ENCODE measurements around the gene TUBA3E.
A peak's percentile ranks its signal among the peaks of the same experiment; 100 is the strongest.
"Not testable (repeated sequence)": the region's sequence is repeated elsewhere in the genome, so short reads cannot be mapped to it uniquely, and the experiment has no call there.

Gene TUBA3E

DNA sequence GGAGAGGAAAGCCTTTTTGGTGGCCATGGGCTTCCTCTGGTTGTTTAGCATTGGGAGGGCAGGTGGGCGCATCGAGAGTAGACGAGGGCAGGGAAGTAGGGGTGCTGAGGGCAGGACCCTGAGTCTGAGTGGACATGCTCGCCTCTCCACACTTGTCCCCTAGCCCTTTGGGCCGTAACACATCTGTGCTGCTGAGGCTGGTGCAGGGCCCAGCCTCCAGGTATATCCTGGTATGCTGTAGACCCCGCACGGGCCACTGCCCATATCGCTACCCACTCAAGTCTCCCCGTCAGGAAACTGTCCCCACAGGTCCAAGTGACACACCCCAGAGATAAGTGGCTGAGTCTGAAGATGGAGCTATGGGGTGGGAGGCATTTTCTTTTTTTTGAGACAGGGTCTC lies 39.6 kb downstream of the TUBA3E start:
- peaks cover 5% of the 10 kb centered on the region; the same call in 1 of the 2 replicates for H3K36me3 ChIP-seq (ENCODE audit: insufficient read depth, low read length)
- H3K9me3 ChIP-seq (ENCODE audit: low read depth, low read length) = no peaks in the 10 kb centered on the region
- no peak overlapping the region for H3K27ac ChIP-seq
- TF ChIP-seq EZH2 (IDR thresholded peaks at IDR 0.05) (no peak), FOXP2 (optimal IDR thresholded peaks at IDR 0.05; ENCODE audit: control extremely low read depth, extremely low read length, insufficient read depth) (no peak), POLR2AphosphoS5 (IDR thresholded peaks at IDR 0.05; ENCODE audit: borderline replicate concordance, low read depth, low read length) (no peak)
- no peak overlapping the region for H3K9ac ChIP-seq (ENCODE audit: insufficient read length)
- H3K4me3 ChIP-seq = no peak overlapping the region
- no peak for DNase-seq (ENCODE audit: low read depth, low spot score)

DNA sequence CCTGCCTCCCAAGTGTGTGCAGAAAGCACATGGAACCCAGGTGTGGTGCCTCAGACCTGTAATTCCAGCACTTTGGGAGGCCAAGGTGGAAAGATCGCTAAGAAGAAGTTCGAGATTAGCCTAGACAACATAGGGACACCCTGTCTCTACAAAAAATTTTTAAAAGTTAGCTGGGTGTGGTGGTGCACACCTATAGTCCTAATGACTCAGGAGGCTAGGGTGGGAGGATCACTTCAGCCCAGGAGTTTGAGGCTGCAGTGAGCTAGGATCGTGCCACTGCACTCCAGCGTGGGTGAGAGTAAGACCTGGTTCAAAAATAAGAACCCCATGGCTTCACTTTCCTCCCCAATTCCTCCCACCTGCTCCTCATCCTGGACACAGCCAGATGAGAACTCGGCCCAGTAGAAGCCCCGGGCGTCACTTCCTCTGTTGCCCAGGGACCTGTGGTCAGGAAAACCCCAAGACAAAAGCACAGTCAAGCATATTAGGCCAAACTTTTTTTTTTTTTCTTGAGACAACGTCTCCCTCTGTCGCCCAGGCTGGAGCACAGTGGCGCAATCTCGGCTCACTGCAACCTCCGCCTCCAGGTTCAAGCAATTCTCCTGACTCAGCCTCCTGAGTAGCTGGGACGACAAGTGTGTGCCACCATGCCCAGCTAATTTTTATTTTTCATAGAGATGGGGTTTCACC lies 40.3 kb downstream of the TUBA3E start:
- H3K36me3 ChIP-seq (ENCODE audit: insufficient read depth, low read length); H3K9me3 ChIP-seq (ENCODE audit: low read depth, low read length); DNase-seq (ENCODE audit: low read depth, low spot score); H3K4me3 ChIP-seq; H3K9ac ChIP-seq (ENCODE audit: insufficient read length): not testable (repeated sequence)
- H3K27ac ChIP-seq = peak overlapping the region; percentile 31; the same call in 1 of the 2 replicates

DNA sequence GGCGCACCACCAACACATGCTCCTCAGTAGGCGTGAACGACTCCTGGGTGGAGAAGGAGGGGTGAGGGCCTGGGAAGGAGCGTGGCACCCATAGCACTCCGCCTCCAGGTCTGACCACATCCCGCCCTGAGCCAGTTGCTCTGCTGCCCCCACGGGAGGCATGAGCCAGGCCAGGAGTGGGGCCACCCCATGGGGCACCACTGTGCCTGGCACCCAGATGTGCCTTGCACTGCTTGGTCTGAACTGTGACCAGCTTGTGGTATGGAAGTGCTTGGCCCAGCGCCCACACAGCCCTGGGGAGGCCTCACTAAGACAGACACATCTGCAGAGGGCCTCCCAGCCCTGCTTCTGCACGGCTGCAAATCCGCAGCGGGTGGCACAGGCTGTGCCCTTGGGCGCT lies 40.9 kb downstream of the TUBA3E start:
- H3K36me3 ChIP-seq (ENCODE audit: insufficient read depth, low read length); H3K4me3 ChIP-seq; H3K9ac ChIP-seq (ENCODE audit: insufficient read length): not testable (repeated sequence)

DNA sequence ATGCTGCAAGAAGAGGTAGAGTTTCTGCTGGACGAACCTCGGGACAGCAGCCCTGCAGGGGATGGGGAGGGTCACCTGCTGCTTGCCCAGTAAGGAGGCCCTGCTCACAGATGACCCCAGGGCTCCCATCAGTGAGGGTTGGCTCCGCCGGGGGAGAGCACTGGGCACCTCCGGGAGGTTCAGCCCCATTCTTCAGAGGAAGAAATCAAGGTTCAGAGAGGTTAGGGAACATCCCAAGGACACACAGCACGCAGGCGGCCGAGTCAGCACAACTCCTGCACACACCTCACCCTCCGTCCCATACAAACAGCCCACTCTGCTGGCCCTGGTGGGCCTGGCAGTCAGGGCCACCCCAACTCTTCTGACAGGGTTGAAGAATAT lies 41.6 kb downstream of the TUBA3E start:
- H3K27ac ChIP-seq = no peak overlapping the region
- H3K9me3 ChIP-seq (ENCODE audit: low read depth, low read length) = no peaks in the 10 kb centered on the region
- no peak overlapping the region for H3K4me3 ChIP-seq
- H3K9ac ChIP-seq (ENCODE audit: insufficient read length) = no peak overlapping the region
- no peaks in the 10 kb centered on the region; the same call in 1 of the 2 replicates for H3K36me3 ChIP-seq (ENCODE audit: insufficient read depth, low read length)
- TF ChIP-seq FOXP2 (optimal IDR thresholded peaks at IDR 0.05; ENCODE audit: control extremely low read depth, extremely low read length, insufficient read depth) (no peak), EZH2 (IDR thresholded peaks at IDR 0.05) (no peak), POLR2AphosphoS5 (IDR thresholded peaks at IDR 0.05; ENCODE audit: borderline replicate concordance, low read depth, low read length) (no peak)
- no peak for DNase-seq (ENCODE audit: low read depth, low spot score)

More for the DNA sequence above, 40.9 kb downstream of the TUBA3E start:
- not testable (repeated sequence) for H3K9me3 ChIP-seq (ENCODE audit: low read depth, low read length); DNase-seq (ENCODE audit: low read depth, low spot score); H3K27ac ChIP-seq

DNA sequence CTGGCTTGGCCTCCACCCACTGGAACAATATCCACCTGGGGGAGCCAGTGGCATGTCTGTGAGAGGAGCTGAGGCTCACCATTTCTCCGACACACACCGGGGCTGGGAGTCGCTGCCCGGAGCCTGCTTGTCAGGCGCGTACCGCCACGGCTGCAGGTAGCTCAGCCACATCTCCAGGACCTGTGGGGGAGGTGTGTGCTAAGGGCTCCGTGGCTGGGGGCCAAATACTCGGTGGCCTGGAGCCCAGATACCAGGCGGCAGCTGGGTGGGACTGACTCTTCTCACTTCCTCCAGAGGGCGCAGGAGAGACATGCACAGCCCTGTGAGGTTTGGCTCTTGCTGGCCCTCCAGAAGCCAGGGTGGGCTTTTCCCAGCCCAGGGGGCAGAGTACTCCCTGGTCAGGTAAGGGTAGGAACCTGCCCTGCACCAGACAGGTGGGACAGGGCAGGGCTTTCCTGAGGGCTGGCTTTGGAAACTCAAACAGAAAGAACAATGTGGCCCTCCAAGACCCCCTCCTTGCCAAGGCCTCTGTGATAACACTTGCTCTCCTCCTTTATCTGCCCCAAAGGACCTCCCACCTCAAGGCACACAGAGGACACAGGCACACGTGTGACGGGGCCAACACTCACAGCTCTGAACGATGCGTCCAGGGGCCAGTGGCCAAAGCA lies 42.1 kb downstream of the TUBA3E start:
- H3K36me3 ChIP-seq (ENCODE audit: insufficient read depth, low read length); H3K27ac ChIP-seq; H3K9me3 ChIP-seq (ENCODE audit: low read depth, low read length); H3K4me3 ChIP-seq; H3K9ac ChIP-seq (ENCODE audit: insufficient read length); DNase-seq (ENCODE audit: low read depth, low spot score): not testable (repeated sequence)

DNA sequence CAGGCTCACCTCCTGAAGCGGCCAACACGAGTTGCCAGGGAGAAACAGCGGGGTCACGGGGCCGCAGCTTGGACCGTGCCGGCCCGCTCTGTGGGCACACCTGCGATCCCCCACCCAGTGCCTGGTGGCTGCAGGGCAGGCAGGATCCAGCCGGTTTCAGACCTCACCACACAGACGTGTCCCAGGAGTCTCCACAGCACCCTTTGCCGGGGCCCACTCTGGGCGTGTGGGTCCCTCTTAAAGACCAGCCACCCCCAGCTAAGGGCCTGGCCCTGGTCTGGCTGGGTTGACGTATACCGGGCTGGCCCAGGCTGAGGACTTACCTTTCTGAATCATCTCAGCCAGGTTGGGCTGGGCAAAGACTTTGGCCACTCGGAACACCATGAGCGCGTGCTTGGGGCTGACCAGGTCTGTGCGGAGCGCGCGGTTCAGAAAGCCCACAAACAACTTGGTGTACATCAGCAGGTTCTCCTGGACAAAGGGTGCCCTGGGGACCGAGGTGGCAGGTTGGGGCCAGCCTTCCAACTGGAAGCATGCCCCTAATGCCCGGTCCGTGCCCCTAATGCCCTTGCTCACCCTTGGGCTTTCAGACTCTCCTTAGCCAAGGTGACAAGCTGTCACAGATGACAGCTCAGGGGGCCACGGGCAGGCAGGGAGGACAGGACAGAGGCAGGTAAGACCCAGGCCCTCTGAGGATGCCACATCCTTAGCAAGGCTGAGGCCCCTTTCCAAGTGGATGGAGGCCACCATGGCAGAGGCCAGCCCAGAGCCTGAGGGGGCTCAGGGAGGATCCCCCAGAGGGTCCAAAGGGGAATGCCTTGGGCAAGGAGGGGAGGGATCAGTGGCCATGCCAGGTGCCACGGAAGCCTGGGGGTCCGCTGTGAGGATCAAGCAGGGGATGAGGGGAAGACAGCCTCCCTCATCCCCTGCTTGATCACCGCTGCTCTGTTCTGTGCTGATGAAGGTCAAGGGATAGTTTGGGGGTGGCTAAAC lies 43.2 kb downstream of the TUBA3E start:
- Histone ChIP-seq H3K4me3 (no peak overlapping the region), H3K9me3 (ENCODE audit: low read depth, low read length) (no peaks in the 10 kb centered on the region), H3K27ac (no peak overlapping the region), H3K9ac (ENCODE audit: insufficient read length) (no peak overlapping the region), H3K36me3 (ENCODE audit: insufficient read depth, low read length) (no peaks in the 10 kb centered on the region; the same call in 1 of the 2 replicates)
- no peak for DNase-seq (ENCODE audit: low read depth, low spot score)
- TF ChIP-seq EZH2 (IDR thresholded peaks at IDR 0.05) (no peak), FOXP2 (optimal IDR thresholded peaks at IDR 0.05; ENCODE audit: control extremely low read depth, extremely low read length, insufficient read depth) (no peak), POLR2AphosphoS5 (IDR thresholded peaks at IDR 0.05; ENCODE audit: borderline replicate concordance, low read depth, low read length) (no peak)

DNA sequence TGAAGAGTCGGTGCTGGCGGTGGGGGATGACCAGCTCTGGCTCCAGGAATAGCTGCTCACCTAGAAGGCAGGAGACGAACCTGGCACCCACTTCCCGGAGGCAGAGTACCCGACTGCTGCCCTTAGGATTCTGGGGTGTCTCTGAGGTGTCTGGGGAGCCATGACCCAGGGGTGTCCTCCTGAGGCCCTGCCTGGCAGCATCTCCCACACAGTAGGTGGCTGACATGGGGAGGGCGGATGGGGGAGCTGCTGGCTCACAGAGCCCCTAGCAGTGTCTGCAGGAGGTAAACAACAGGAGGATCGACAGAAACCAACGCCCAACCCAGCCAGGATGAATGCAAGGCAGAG lies 43.8 kb downstream of the TUBA3E start:
- not testable (repeated sequence) for H3K27ac ChIP-seq; H3K9ac ChIP-seq (ENCODE audit: insufficient read length); H3K4me3 ChIP-seq; H3K9me3 ChIP-seq (ENCODE audit: low read depth, low read length); DNase-seq (ENCODE audit: low read depth, low spot score); H3K36me3 ChIP-seq (ENCODE audit: insufficient read depth, low read length)

DNA sequence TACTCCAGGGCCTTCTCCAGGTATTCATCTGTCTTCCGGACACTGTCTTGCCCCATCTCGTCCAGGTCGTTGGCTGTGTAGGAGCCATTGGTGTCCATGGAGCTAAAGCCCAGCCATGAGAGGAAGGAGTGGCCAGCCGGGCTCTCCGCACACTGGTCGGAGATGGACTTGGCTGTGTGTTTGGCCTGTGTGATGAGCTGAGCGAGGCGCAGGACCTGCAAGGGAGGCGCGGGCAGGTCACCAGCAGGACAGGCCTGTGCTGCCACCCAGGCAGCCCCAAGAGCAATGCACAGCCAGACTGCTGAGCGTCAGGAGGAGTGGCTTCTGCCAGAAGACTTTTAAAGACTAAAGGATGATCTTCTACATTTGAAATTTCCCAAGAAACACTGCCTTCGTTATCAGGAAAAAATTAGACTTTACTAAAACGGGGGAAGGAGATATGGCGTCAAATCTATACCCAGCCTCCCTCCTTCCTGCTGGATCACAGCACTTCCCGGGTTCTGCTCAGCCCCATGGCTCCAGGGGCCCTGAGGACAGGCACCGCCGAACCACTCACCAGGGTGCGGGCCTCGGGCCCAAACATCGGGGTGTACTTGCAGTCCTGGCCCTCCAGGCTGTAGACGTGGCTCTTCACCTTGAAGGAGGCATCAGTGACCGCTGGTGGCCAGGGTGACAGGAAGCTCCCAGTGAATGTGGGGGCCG lies 44.4 kb downstream of the TUBA3E start:
- H3K4me3 ChIP-seq; H3K9me3 ChIP-seq (ENCODE audit: low read depth, low read length); H3K36me3 ChIP-seq (ENCODE audit: insufficient read depth, low read length); DNase-seq (ENCODE audit: low read depth, low spot score); H3K27ac ChIP-seq; H3K9ac ChIP-seq (ENCODE audit: insufficient read length): not testable (repeated sequence)
